Stimulated activated CD4-positive, alpha-beta T cell treated with anti-CD3 and anti-CD28 coated beads, Interleukin-2, amount 100 ng/mL, for 24 hours (primary cell): ENCODE measurements around the gene MAP3K1.
A peak's percentile ranks its signal among the peaks of the same experiment; 100 is the strongest.
"Not testable (repeated sequence)": the region's sequence is repeated elsewhere in the genome, so short reads cannot be mapped to it uniquely, and the experiment has no call there.

Source experiments
- DNase-seq, 2 donors: peaks; one replicate each; pipeline ENCODE4 v3.0.0-alpha.2; 2020

Gene MAP3K1

DNA sequence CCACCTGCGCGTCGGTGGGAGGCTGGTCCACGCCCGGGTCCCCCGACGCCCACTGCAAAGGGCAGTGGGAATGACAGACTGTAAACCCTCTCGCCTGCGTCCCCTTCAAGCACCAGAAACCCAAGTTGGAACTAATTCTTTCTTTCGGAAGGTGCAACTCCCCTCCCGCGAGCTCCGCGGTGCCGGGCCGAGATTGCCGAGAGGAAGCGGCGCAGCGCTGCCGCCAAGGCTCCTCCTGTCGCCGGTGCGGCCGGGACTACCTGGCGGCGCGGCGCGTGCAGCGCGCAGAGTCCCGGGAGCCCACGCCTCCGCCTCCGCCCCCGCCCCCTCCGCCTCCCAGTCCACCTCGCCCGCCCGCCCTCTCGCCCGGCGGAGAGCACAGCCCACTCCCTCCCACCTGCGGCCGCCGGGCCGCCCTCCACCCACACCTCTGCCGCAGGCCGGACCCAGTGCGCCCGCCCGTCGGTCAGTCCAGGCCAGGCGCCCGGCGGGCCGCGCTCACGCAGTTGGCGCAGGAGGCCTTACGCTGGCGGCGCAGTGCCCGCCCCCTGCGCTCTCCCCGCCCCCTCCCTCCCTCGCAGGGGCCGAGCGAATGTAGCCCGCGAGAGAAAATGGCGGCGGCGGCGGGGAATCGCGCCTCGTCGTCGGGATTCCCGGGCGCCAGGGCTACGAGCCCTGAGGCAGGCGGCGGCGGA is at the start of gene MAP3K1:
Gene MAP3K1 (plus strand): TSS at position 587 of the 695 bp plus-strand sequence. CDS start 25 bp downstream, at position 612.
- peak; percentile 80 for DNase-seq

DNA sequence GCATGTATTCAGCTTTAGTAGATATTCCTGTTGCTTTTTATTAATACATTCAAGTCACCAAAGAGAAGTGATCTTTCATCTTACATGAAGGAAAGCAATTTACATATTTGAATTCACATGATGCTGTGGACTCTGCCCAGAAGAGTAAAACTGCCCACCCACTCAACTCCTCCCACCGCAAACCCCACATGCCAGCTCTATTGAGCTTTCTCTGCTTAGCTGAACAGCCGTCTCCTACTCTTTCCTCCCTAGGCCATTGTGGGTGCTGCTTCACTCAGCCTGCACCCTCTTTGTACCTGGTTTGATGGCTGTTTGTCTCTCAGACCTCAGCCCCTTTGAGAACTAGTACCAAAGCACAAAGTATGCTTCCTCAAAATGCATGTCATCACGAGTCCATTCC is 48.4 kb upstream of the MAP3K1 start:
- DNase-seq: no peak

DNA sequence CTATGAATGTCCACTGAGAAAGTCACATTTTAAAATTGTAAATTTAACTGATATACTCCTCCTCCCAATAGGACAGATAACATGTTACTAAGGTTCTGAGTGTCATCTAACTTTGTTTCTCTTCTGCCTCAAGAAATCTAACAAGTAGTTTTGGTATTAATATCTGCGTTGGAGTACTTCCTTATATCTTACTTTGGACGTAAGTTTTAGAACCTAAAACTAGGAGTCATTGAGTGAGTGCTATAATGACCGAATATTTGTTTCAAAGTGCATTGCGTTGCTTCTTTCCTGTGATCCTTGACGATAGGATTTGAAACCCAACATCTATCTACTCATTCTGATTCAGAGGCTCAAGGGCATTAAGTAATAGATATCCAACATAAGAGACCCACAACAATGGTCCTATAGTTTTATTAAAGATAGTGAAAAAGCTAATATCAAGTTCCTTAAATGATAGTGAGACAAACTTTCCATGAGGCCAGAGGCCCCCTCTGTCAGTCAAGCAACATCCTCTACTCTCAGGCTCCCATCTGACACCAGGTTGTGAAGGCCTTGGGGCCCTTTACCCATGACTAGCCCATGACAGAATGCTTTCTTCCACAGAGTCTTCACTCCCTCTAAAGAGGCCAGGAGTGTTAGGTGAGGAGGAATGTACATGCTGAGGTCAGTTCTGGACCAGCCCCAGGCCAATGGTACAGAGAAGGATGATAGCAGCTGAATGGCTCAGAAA is 45.3 kb upstream of the MAP3K1 start:
- no peak for DNase-seq

DNA sequence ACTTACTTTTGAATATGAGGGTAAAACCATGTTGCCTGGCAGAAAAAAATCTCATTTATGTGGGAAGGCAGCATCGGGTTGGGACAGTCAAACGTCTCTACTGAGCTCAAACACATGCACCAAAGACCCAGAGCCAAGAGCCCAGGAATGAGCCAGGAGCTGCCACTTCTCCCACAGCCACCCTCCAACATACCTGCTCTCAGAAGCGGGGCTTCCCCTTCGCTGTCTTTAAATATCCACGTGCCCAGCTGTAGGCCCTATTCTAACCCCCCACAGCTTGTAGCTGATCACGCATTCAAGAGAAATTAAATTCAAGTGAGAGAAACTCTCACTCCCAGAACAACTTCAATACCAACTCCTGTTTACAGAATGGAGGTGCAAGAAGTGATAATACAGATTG is 42.6 kb upstream of the MAP3K1 start:
- no peak for DNase-seq

- no peak for DNase-seq
Observed at GRCh38 chr5:56774957-56775356, 40.4 kb upstream of the MAP3K1 start.

GRCh38 chr5:56776212-56776846 is 39.0 kb upstream of the MAP3K1 start:
- DNase-seq: not testable (repeated sequence)

DNA sequence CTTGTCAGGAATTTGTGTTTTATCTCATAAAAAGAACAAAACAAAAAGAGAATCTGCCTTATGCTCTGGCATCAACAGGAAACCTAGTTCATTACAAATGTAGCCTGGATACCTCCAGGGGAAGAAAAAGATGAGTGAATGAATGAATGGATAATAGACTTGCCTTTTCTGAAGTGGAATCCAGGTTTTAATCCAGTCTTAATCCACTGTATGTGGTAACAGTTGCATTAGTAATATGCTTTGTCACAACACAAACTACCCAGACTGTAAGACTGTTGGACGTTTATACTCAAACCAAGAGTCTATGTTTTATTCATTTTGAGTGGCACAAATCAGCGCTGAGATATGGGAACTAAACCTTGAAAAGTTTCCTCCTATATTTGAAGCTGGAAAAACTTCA is 32.1 kb upstream of the MAP3K1 start:
- DNase-seq: no peak

DNA sequence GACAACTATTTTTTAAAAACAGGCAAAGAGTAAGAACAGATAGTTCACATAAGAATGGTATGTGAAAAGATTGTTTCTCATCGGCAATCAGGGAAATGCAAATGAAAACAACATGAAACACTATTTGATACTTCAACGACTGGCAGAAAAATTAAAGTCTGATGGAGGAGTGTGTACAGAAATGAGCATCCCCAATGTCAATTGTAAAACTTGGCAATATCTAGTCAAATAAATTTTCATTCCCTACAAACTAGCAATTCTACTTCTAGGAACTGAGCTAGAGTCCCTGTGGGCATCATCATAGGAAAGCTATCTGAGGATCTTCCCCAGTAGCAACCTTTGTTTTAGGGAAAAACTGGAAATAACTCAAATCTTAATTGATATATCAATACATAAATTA is 29.0 kb upstream of the MAP3K1 start:
- no peak for DNase-seq

DNA sequence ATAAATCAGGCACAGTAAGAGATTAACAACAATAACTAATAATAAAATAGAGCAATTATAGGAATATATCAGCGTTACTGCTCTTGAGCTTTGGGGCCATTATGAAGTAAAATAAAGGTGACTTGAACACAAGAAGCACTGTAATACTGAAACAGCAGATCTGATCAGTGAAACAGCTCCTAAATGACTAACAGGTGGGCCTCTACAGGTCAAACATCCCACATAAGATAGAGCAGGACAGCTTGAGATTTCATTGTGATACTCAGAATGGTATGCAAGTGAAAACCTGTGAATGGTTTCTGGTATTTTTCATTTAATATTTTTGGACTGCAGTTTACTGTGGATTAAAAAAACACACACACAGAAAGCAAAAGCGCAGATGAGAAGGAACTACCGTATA is 24.0 kb upstream of the MAP3K1 start:
- no peak for DNase-seq

DNA sequence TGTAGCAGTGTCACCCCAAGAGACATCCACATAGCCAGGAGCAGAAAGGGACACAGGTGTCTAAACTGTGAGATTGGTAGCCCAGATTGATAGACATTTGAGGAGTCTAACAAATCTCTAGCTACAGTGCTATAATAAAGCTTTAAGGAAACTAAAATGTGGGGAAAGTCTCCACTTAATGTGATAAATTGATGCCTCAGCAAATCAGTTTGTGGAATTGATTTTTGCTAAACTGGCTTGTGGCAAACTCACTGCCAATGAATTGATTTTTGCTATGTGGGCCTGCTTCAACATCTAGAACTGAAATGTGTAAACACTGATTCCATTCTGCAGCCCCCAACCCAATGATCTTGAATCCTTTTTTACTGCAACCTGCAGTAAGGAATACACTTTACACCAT is 16.8 kb upstream of the MAP3K1 start:
- no peak for DNase-seq

DNA sequence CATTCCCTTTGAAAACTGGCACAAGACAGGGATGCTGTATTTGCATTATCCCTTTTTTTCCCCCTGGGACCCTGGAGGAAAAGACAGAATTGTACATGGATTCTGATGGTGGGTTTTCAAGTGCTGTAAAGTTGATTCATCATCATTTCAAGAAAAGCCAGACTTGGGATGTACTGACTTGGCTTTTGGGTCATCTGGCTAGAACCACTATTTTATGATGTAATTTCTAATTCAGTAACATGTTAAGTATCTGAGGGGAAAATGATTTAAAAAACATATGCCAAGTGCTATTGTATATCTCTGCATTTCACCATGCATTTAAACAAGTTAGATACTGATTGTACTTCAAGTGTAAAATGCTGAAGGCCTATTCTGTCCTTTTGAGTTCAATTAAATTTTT is 15.2 kb upstream of the MAP3K1 start:
- DNase-seq: no peak

- DNase-seq: no peak
Observed at GRCh38 chr5:56801256-56801655, 14.1 kb upstream of the MAP3K1 start.

DNA sequence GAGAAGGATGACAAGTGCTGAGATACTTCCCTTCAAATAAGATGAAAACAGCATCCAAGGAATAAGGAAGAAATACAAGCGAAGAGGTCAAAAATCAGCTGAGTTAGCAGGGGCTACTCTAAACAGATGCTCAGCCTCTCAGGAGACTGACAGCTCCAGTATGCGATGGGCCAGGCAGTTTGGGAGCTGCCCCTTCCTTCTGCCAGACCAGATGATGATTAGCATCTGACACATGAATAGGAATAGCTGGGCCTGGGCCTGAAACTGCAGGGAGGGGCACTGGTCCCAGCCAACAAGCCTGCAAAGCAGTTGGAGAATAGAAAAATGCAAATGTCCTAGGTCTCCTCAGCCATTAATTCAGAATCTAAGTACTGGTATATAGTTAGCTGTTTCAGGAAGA is 13.1 kb upstream of the MAP3K1 start:
- no peak for DNase-seq

- no peak for DNase-seq
Observed at GRCh38 chr5:56803025-56803424, 12.3 kb upstream of the MAP3K1 start.

DNA sequence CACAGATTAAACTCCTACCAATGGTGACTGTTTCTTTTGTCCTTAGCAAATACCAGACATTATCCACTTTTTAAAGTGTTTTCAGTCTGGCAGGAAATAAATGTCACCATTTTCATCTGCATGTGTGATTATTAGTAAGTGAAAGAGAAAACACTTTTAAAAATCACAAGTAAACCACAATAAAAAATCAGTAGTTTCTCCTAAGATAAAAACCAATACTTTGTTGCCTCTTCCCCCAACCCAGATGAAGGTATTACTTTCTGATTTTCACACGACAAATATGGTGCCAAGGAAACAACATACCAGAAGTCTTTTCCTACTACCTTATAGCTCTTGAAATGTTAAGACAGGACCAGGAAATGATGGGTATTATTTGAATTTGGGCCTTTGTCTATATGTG is 11.5 kb upstream of the MAP3K1 start:
- DNase-seq: no peak

- DNase-seq: no peak
Observed at GRCh38 chr5:56807679-56808078, 7.7 kb upstream of the MAP3K1 start.

- no peak for DNase-seq
Observed at GRCh38 chr5:56808211-56808610, 7.1 kb upstream of the MAP3K1 start.

DNA sequence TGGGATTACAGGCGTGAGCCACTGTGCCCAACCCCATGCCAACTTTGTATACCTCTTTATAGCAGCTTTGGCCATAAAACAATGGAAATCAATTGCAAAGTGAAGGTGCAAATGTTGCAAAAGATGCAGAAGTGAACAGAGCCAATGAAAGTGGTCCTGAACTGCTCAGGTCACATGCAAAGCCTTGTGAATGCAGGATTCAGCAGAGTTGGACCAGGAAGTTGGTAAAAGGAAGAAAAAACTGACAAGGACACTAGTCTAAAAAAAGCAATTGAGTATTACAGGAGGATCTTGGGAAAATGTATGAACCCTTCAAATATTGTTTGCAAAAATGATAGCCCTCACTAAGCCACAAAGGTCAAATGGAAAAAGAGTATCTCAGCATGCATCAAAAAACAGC is 4.5 kb upstream of the MAP3K1 start:
- DNase-seq: no peak

GRCh38 chr5:56812110-56812509 is 3.2 kb upstream of the MAP3K1 start:
- DNase-seq: no peak

DNA sequence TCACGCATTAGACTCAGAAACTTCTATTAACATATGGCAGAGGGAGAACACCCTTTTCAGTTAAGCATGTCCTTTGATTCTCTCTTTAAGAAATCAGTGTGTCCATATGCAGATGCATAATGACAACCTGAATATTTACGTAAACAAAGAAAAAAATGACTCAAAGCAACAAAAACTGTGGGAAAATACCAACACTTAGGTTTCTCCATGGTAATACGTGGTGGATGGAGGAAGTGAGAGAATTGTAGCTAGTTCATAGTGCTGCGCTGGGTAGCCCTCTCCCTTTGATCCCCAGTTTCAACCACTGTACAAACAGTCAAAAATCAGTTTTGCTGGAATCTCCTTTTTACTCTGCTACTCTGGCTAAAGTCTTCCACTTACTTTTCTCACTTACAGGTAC is 2.0 kb upstream of the MAP3K1 start:
- no peak for DNase-seq

DNA sequence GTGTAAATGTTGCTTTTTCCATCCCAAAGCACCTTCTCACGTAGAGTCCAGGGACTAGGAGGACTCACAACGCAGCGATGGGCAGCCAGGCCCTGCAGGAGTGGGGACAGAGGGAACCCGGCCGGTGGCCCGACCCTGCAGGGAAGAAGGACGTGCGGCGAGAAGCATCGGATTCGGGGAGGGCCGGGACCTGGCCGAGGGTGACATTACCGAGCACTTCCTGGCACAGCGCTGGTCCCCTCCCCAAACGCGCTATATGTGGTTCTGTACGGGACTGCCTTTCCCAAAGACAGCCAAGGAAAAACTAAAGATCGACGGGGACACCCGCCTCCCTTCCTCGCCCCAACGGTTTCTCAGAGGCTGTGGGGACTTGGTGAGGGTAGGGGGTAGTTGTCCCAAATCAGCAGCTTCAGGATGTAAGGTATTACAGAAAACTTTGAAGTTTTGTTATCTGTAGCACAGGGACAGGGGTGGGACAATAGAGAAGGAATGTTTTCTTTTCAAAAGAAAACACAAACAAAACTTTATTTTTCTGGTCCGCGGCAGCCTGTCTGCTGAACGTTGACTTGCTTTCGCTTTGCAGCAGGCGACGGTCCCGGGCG is 887 bp upstream of the MAP3K1 start:
- peak; percentile 29 to 39 for DNase-seq

- DNase-seq: peak; percentile 50 to 59
Observed at GRCh38 chr5:56815658-56816545, 553 bp downstream of the MAP3K1 start.
